Prostate gland (tissue), 2 donors: Measurements from ENCODE around the gene NDUFC2.

Experiments used
- CTCF ChIP-seq, 4 experiments: fragments of 200-600 bp in 2 of 4; fragments of 450-650 bp in 2 of 4; sonication (generic) in 2 of 4; IDR thresholded peaks; 1 replicate in 3 of 4; 2 replicates in 1 of 4; pipeline ENCODE4 v1.5.1; 2016 to 2019; ENCODE audit warnings: antibody characterized with exemption in 4 of 4, mild to moderate bottlenecking in 2 of 4, moderate library complexity in 2 of 4
- POLR2A ChIP-seq: fragments of 450-650 bp; IDR thresholded peaks from one replicate; pipeline ENCODE4 v1.6.1; 2016; ENCODE audit warnings: antibody characterized with exemption, mild to moderate bottlenecking
- POLR2AphosphoS5 ChIP-seq: sonication (generic); formaldehyde crosslinking; IDR thresholded peaks from one replicate; pipeline ENCODE4 v1.6.1; 2017; ENCODE audit warnings: antibody characterized with exemption

GRCh38 chr11:78041843-78042440 lies 37.7 kb downstream of the NDUFC2 start:
- TF ChIP-seq CTCF (IDR thresholded peaks at IDR 0.05) (no peak), POLR2AphosphoS5 (no peak), POLR2A (no peak)
